HUES64 (cell line): ENCODE measurements around the gene PPP2R5D.

Source experiments
- H3K27ac ChIP-seq: 2 replicates; pipeline ENCODE4 v1.7.0; 2013; ENCODE audit warnings: low read depth, low read length, inconsistent platforms
- H3K27me3 ChIP-seq: 2 replicates; pipeline ENCODE4 v1.6.1; 2013; ENCODE audit warnings: mild to moderate bottlenecking, low read length; ENCODE audit not compliant: insufficient read depth
- H3K36me3 ChIP-seq: 2 replicates; pipeline ENCODE4 v1.6.1; 2013; ENCODE audit warnings: mild to moderate bottlenecking, low read length; ENCODE audit not compliant: insufficient read depth
- H3K4me1 ChIP-seq: 2 replicates; pipeline ENCODE4 v1.6.1; 2013; ENCODE audit warnings: mild to moderate bottlenecking, low read length, moderate library complexity; ENCODE audit not compliant: insufficient read depth
- H3K4me3 ChIP-seq: 2 replicates; pipeline ENCODE4 v1.5.1; 2013; ENCODE audit warnings: mild to moderate bottlenecking, low read length, moderate library complexity
- H3K9ac ChIP-seq: 2 replicates; pipeline ENCODE4 v1.6.1; 2013; ENCODE audit warnings: mild to moderate bottlenecking, low read depth, low read length
- H3K9me3 ChIP-seq: 2 replicates; pipeline ENCODE4 v1.6.1; 2013; ENCODE audit warnings: low read depth, low read length; ENCODE audit not compliant: insufficient read depth
- WGBS: fragments of 150-250, 120-280 bp; methylation state at CpG from one replicate; pipeline ENCODE4 v1.1.7; 2013; ENCODE audit warnings: missing lambda C conversion rate; 5-methylcytosine and 5-hydroxymethylcytosine counted together

The PPP2R5D gene

DNA sequence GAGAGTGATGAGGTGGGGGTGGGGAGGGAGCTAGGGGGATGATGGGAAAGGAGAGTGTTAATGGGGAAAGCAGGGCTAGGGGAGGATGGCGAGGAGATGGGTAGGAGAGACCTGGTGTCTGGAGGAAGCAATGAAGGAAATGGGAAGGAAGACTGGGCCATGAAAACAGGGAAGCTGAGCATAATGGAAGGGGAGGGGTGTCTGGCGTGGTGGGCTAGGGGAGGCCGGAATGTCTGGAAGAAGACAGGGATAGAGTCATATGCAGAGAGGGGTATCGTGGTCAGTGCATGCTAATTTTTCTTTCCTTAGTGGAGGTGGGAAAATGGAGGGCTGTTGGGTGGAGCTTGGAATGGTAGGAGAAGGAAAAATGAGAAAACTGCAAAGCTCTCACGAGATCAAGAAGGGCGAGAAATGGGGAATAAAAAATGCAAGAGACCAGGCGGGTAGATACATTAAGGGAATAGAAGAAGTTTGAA is 30.1 kb downstream of the PPP2R5D start:
- 4% methylated on average over 7 of the region's 7 CpGs for WGBS
- peaks cover 59% of the 10 kb centered on the region for H3K36me3 ChIP-seq
- H3K9ac ChIP-seq = peak overlapping the region; percentile 76
- no peaks in the 10 kb centered on the region for H3K27me3 ChIP-seq
- no peaks in the 10 kb centered on the region for H3K9me3 ChIP-seq
- H3K4me3 ChIP-seq = peak overlapping the region; percentile 94
- H3K27ac ChIP-seq = peak overlapping the region; percentile 82
- H3K4me1 ChIP-seq = peaks cover 8% of the 10 kb centered on the region; the same call in 1 of the 2 replicates

- H3K4me3 ChIP-seq = no peak overlapping the region
- no peak overlapping the region for H3K9ac ChIP-seq
- peaks cover 50% of the 10 kb centered on the region for H3K36me3 ChIP-seq
- H3K4me1 ChIP-seq = peaks cover 8% of the 10 kb centered on the region; the same call in 1 of the 2 replicates
- 85% methylated on average over 6 of the region's 7 CpGs for WGBS
- no peaks in the 10 kb centered on the region for H3K9me3 ChIP-seq
- H3K27me3 ChIP-seq = no peaks in the 10 kb centered on the region
- H3K27ac ChIP-seq = no peak overlapping the region
These were observed 32.0 kb downstream of the PPP2R5D start for GRCh38 chr6:43016176-43016942.

- no peak overlapping the region for H3K27ac ChIP-seq
- peaks cover 8% of the 10 kb centered on the region; the same call in 1 of the 2 replicates for H3K4me1 ChIP-seq
- no peak overlapping the region for H3K9ac ChIP-seq
- H3K9me3 ChIP-seq = no peaks in the 10 kb centered on the region
- no peaks in the 10 kb centered on the region for H3K27me3 ChIP-seq
- no peak overlapping the region for H3K4me3 ChIP-seq
- 93% methylated on average over 12 of the region's 12 CpGs for WGBS
- H3K36me3 ChIP-seq = peaks cover 44% of the 10 kb centered on the region
These were observed 32.6 kb downstream of the PPP2R5D start for GRCh38 chr6:43016943-43017334.

DNA sequence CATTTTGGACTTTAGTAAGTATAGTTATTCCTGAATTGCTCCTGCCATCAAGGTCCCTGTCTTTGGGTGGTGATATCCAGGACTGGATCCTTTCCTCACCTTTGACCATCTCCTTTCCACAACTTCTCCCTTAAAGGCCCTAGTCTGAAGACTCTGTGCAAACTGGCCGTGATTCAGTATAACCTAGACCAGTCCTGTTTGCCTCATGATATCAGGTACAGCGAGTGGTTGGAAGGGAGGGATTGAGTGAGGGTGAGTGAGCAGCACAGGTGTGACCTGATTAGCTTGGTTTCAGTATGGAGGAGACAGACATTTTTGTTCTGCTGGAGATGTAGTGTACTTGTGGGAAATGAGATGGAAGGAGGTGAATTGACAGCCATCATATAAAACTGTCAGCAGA is 34.8 kb downstream of the PPP2R5D start:
- Histone ChIP-seq H3K4me3 (no peak overlapping the region), H3K36me3 (peaks cover 42% of the 10 kb centered on the region), H3K4me1 (no peaks in the 10 kb centered on the region), H3K9me3 (no peaks in the 10 kb centered on the region), H3K9ac (no peak overlapping the region), H3K27me3 (no peaks in the 10 kb centered on the region), H3K27ac (no peak overlapping the region)
- 88% methylated on average over 2 of the region's 2 CpGs for WGBS

DNA sequence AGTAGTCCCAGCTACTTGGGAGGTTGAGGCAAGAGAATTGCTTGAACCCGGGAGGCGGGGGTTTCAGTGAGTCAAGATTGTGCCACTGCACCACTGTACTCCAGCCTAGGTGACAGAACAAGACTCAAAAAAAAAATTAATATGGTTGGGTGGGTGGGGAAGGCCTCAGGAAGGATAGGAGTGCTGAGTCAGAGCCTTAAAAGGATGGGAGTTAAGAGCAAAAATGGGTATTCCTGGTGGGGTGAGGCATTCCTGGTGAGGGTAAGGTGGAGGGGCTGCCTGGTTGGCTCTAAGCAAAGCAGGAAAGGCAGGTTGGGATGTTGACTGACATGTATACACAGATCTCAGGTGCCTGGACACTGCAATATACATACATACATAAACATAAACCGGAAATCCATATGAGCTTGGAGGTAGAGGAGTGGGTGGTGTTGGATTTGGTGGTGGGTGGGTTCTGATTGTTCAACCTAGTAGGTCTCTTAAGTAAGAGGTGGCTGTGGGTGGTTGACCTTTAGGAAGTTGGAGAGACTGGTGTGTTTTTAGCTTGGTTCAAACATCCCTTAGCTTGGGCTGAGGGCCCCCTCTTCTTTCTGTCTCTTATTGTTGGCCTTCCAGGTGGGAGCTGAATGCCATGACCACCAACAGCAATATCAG is 35.8 kb downstream of the PPP2R5D start:
- Histone ChIP-seq H3K27me3 (no peaks in the 10 kb centered on the region), H3K9me3 (no peaks in the 10 kb centered on the region), H3K27ac (0 out of 2 replicates have a peak overlapping the region, but pooled peaks have one; percentile 91), H3K4me1 (no peaks in the 10 kb centered on the region), H3K4me3 (no peak overlapping the region), H3K9ac (no peak overlapping the region), H3K36me3 (peaks cover 53% of the 10 kb centered on the region)
- WGBS = 97% methylated on average over 3 of the region's 3 CpGs

DNA sequence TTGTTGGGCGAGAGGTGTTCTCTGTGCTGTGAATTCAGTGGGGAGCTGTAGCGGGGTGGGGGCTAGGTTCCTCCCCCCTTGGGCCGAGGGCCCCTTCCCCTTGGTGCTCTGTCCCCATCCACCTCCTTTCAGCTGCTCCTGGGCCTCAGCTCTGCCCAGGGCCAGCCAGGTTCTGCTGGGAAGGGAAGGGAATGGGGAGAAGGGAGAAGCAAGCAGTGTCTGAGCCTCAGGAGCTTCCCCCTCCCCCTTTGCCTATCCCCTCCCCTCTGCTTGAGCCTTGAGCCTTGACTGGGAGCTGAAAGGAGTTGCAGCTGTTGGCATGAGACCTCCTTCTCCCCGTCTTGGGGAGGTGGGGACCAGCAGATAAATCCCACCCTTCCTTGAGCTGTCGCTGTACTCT is 36.5 kb downstream of the PPP2R5D start:
- Histone ChIP-seq H3K9me3 (no peaks in the 10 kb centered on the region), H3K36me3 (peaks cover 58% of the 10 kb centered on the region), H3K27me3 (no peaks in the 10 kb centered on the region), H3K9ac (peak overlapping the region; percentile 99), H3K27ac (peak overlapping the region; percentile 91), H3K4me3 (peak overlapping the region; percentile 100), H3K4me1 (no peaks in the 10 kb centered on the region)
- 65% methylated on average over 3 of the region's 5 CpGs for WGBS

GRCh38 chr6:43021270-43022047 is 37.1 kb downstream of the PPP2R5D start, which contains the start of gene RRP36:
Gene RRP36 (plus strand): TSS chr6:43021623. CDS start chr6:43021655, 32 bp downstream.
- peak within 1 kb of the TSS; percentile 100 for H3K4me3 ChIP-seq
- H3K27me3 ChIP-seq = no peaks in the 10 kb centered on the region
- no peaks in the 10 kb centered on the region for H3K4me1 ChIP-seq
- WGBS = 2% methylated on average over 56 of the region's 56 CpGs
- H3K36me3 ChIP-seq = peaks cover 64% of the 10 kb centered on the region
- no peaks in the 10 kb centered on the region for H3K9me3 ChIP-seq
- H3K9ac ChIP-seq = peak within 1 kb of the TSS; percentile 99
- H3K27ac ChIP-seq = peak within 1 kb of the TSS; percentile 91

DNA sequence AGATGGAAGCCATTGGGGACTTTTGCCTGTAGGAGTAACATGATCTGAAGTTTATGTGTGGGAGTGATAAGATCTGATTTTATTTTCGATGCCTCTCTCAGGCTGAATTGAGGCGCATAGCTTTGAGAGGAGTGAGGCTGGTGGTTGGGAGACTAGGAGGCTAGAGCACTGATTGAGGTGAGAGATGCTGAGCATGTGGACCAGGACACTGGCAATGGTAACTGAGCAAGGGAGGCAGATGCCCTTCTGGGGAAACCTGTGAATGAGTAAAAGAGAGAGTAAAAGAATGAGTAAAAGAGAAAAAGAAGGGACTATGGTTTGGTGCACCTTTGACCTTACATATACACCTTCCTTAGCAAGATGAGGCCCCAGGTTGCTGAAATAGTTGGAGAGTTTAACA is 40.1 kb downstream of the PPP2R5D start:
- WGBS = 97% methylated on average over 2 of the region's 2 CpGs
- H3K4me3 ChIP-seq = no peak overlapping the region
- no peak overlapping the region for H3K9ac ChIP-seq
- H3K36me3 ChIP-seq = peaks cover 68% of the 10 kb centered on the region
- H3K9me3 ChIP-seq = no peaks in the 10 kb centered on the region
- H3K27me3 ChIP-seq = no peaks in the 10 kb centered on the region
- H3K4me1 ChIP-seq = no peaks in the 10 kb centered on the region
- no peak overlapping the region for H3K27ac ChIP-seq

- H3K27me3 ChIP-seq = no peaks in the 10 kb centered on the region
- WGBS = 99% methylated on average over 5 of the region's 5 CpGs
- H3K4me3 ChIP-seq = no peak overlapping the region
- H3K36me3 ChIP-seq = peaks cover 70% of the 10 kb centered on the region
- no peak overlapping the region for H3K27ac ChIP-seq
- H3K4me1 ChIP-seq = no peaks in the 10 kb centered on the region
- no peaks in the 10 kb centered on the region for H3K9me3 ChIP-seq
- H3K9ac ChIP-seq = no peak overlapping the region
These were observed 42.0 kb downstream of the PPP2R5D start for GRCh38 chr6:43026365-43026764.

GRCh38 chr6:43029120-43029519 is 44.8 kb downstream of the PPP2R5D start:
- H3K4me3 ChIP-seq = no peak overlapping the region
- peaks cover 86% of the 10 kb centered on the region for H3K36me3 ChIP-seq
- no peaks in the 10 kb centered on the region for H3K4me1 ChIP-seq
- no peak overlapping the region for H3K27ac ChIP-seq
- 97% methylated on average over 9 of the region's 9 CpGs for WGBS
- H3K9ac ChIP-seq = no peak overlapping the region
- no peaks in the 10 kb centered on the region for H3K9me3 ChIP-seq
- no peaks in the 10 kb centered on the region for H3K27me3 ChIP-seq

DNA sequence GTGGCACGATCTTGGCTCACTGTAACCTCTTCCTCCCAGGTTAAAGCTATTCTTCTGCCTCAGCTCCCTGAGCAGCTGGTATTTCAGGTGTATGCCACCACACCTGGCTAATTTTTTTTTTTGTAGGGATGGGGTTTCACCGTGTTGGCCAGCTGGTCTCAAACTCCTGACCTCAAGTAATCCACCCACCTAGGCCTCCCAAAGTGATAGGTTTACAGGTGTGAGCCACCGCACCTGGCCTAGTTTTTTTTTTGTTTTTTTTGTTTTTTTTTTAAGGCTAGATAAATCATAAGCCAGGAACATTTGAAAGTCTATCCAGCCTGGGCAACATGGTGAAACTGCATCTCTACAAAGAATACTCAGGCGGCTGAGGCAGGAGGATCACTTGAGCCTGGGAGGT is 48.0 kb downstream of the PPP2R5D start:
- no peaks in the 10 kb centered on the region for H3K4me1 ChIP-seq
- no peak overlapping the region for H3K4me3 ChIP-seq
- H3K27ac ChIP-seq = no peak overlapping the region
- H3K9me3 ChIP-seq = no peaks in the 10 kb centered on the region
- H3K9ac ChIP-seq = no peak overlapping the region
- over 99% methylated on average over 4 of the region's 4 CpGs for WGBS
- H3K27me3 ChIP-seq = no peaks in the 10 kb centered on the region
- peaks cover 71% of the 10 kb centered on the region for H3K36me3 ChIP-seq
